ENCODE measurements around the gene SPOCK1. TPM values are rescaled to one million over a fixed set of nuclear protein-coding genes. Genes with fewer than 3 reads are reported as not detected.
"Not testable (repeated sequence)": the region's sequence is repeated elsewhere in the genome, so short reads cannot be mapped to it uniquely, and the experiment has no call there.

Gene SPOCK1
- total and polyA plus RNA-seq, 9 of the 15 experiments (the other 6 are each of a cell fraction or from before 2014, with no cell fraction given) = 0.01 to 0.35 (median 0.04) TPM; not detected in 6

DNA sequence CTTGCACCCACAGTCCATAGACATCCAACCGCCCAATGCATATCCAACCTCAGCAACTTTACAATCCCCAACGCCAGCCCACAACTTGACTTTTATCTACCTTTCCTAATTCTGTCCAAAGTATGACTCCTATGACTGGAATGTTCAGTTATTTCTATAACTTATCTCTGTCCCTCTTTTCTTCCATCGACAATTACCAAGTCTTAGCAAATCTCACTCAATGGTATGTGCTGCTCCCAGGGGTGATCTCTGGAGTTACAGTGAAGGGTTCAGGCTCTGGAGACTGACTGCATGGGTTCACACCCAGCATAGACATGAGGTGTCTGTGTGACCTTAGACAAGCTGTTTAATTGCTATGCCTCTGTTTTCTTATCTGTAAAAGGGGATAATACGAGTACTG, 106.9 kb downstream of the SPOCK1 start (continued):
- TF ChIP-seq, protein P1, sequence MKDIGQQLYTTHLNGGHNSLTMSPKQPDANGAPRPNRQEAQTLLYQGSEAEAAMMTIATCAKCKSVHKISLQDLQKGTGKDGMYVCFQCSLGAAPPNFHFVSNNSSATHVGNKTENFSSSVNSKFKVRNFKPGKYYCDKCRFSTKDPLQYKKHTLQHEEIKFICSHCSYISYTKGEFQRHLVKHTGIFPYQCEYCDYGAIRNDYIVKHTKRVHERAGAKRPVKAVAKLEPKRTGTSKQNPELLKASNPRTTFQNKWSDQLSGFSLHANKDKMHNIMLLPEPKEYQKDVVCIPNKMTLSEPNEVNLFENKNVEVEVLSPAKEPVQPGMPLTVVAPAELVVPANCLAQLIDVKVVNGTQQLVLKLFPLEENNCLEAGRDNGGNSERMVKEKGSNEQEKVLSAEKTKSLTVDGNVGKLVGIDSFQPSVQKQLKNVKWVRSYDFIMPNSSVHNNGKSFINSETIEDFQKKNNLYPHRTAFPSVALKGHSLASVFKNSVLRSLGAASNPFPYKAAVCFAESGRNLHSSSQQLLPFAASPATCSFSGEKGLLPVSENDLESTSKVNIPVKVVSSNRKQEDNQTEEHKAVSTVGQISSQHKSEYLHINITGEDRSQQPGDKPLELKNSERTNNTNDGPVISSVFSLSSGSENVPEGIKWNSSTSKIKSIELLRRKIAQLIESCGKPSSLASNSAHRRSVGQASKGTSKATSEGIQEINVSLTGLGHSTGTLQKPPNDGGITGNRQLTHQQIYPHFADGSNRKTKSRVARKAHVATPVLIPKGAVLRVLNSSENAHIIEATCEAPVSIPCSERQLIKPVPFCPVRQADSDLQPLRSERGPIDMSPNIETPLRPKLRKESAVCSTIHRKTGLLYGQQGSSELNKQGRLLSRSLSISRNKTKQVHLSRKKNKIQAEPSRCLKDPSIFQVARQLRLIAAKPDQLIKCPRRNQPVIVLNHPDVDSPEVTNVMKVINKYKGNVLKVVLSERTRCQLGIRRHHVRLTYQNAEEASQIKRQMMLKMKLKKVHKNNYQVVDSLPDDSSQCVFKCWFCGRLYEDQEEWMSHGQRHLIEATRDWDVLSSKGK (CRISPR knock-in tag; IDR thresholded peaks at IDR 0.05) = no peak
- no peak for TF ChIP-seq TAF1 (IDR thresholded peaks at IDR 0.05; ENCODE audit: control insufficient read depth, extremely low read depth, insufficient read depth, low read length, severe bottlenecking)
- no peak for TF ChIP-seq TCF3 (CRISPR knock-in tag; IDR thresholded peaks at IDR 0.05)
- TF ChIP-seq ZNF76 (CRISPR knock-in tag; IDR thresholded peaks at IDR 0.05; ENCODE audit: borderline replicate concordance) = no peak

DNA sequence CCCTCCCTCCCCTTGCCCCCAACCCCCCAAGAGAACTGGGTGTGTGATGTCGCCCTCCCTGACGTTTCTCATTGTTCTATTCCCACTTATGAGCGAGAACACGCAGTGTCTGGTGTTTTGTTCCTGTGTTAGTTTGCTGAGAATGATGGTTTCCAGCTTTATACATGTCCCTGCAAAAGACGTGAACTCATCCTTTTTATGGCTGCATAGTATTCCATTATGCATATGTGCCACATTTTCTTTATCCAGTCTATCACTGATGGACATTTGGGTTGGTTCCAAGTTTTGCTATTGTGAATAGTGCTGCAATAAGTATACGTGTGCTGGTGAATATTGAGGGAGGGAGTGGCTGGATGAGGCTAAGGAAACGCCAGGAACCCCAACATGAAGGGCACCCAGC, 108.1 kb downstream of the SPOCK1 start:
- not testable (repeated sequence) for FAIRE-seq
- TF ChIP-seq ZNF146 (CRISPR knock-in tag; IDR thresholded peaks at IDR 0.05; ENCODE audit: unreplicated experiment) = peak; percentile 63

More for the DNA sequence above, 108.1 kb downstream of the SPOCK1 start:
- POLR2A ChIA-PET; H3K4me3 ChIP-seq; H3K4me1 ChIP-seq (replicated peaks in 1 of 2; ENCODE audit: control insufficient read depth in 2 of 2, insufficient read depth in 2 of 2, low read length in 2 of 2); CTCF ChIA-PET (ENCODE audit: low intra/inter-chr PET ratio); H3K9me1 ChIP-seq (ENCODE audit: control insufficient read depth, insufficient read depth, low read length); BruUV-seq (replicated peaks); H3K27me3 ChIP-seq (ENCODE audit: control insufficient read depth in 2 of 2, insufficient read depth in 2 of 2, low read length in 2 of 2); H3K27ac ChIP-seq (ENCODE audit: extremely low read depth, low read depth, low read length); H3K4me2 ChIP-seq (ENCODE audit: insufficient read depth, low read length); H3K36me3 ChIP-seq (ENCODE audit: control insufficient read depth, insufficient read depth, low read length); H4K20me1 ChIP-seq (replicated peaks; ENCODE audit: control insufficient read depth, insufficient read depth, low read length); H3K79me2 ChIP-seq (ENCODE audit: control insufficient read depth, insufficient read depth, low read length); ATAC-seq; H2AFZ ChIP-seq (ENCODE audit: low read depth, low read length); H3K9ac ChIP-seq (ENCODE audit: insufficient read depth in 1 of 2, low read depth in 2 of 2, low read length in 2 of 2); in situ Hi-C loops (cut with MboI); intact Hi-C loops (cut with micrococcal nuclease); DNase-seq (ENCODE audit: extremely low read depth in 1 of 4, low spot score in 3 of 4); H3K9me3 ChIP-seq (replicated peaks; ENCODE audit: control insufficient read depth, insufficient read depth, low read depth, low read length): not testable (repeated sequence)
- WGBS (ENCODE audit: insufficient coverage, low coverage, missing lambda C conversion rate) = 0% methylated on average over 7 of the region's 7 CpGs
